Right renal pelvis (tissue), 4 donors: ENCODE measurements around the gene ICA1. TPM values are rescaled to one million over a fixed set of nuclear protein-coding genes. Genes with fewer than 3 reads are reported as not detected.
A peak's percentile ranks its signal among the peaks of the same experiment; 100 is the strongest.

Source experiments
- DNase-seq, 4 donors: peaks; one replicate each; pipeline ENCODE4 v3.0.0-alpha.2; 2013; ENCODE audit warnings: low read depth in 4 of 4, low spot score in 3 of 4, missing footprints in 1 of 4
- polyA plus RNA-seq, 4 donors: library from polyadenylated mRNA; unstranded; fragments of 120-200 nt; gene quantifications; one replicate each; pipeline ENCODE4 v1.2.1, GENCODE V29; 2013; ENCODE audit not compliant: insufficient read length in 4 of 4

Gene ICA1
- polyA plus RNA-seq, 4 donors, result 19.9 to 30.3 (median 22.0) TPM

DNA sequence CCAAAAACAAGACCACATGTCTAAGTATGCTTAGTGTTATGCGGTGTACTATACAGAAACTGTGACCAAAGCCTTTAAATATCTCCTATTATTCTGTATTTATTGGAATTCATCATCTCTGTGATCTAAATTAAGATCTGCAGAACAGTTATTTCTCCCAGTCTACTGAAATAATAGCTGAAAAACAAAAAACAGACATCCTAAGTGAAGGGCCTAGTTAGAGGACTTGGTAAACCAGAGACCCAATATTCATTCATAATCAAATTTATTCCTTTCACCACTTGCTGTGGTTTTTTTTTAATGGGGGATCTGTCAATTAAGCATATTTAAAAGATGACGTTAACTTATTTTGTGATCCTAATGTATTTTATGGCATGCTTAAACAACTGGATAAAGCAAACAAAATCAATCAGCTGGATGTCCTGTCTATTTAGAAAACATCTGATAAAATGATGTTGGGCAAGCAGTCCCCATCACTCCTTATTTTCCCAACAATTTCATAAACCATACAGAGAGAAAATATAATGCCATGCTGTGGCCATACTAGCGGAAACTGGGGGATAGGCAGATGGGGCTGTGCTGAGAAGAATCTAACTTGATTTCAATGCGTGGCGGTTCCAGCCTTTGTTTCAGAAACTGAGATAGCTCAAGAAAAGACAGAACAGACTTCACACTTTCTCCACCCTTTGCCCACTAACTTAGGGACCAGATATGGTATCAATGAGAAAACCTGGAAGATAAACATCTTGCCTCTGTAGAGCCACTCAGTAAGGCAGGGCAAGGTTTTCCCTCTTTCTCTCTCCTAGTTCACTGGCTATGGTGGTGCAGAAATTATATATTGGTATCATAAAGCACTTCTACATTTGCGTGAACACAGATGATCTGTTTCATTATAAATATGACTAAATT, 32.9 kb downstream of the ICA1 start:
- DNase-seq, result no peak

DNA sequence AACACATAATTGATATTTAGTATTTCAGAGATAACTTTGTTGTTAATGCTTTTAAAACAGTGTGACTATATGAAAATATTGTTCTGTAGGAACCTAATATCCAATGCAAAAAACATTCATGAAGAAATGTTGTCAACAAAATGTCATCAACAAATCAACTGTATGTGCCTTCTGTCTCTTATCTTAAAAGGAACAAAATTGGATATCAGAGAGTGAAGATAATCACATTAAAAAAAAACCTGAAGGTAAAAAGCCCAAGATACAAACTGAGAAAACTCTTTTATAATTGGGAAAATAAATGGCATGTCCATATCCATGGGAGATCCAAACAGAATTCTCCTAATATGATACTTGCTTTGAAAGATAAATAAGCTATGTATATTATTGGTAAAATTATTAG, 33.9 kb downstream of the ICA1 start:
- no peak for DNase-seq

DNA sequence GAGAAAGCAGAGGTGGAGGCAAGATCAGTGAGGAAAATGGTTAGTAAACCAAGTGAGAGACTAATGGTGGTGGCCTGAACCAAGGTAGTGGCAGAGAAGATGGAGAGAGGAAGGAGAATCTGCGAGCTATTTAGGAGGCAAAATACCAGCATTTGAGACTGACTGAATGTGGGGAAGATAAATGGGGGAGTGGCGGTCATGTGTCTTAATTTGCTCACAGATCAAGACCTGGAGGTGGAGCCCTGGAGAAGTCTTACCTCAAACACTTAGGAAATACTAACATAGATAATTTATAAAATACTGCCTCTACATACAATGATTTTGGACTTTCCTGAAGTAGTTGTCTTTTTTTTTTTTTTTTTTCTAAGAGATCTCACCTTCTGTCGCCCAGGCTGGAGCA, 34.7 kb downstream of the ICA1 start:
- no peak for DNase-seq

DNA sequence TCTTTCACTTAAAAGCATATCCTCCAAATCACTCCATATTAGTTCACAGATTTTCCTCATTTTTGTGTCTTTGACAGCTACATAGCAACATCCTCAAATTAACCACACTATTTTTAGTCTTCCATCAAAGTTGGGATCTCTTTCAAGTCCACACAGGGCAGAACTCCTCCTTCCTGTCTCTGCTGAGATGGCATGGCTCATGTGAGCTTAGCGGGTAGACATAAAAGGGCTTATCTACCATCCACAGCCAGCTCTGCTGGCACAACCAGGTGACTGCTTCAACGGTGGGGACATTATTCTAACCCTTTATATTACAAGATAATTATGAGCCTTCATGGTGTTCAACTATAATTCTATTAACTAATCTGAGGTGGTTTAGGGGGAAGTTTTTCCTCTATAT, 35.5 kb downstream of the ICA1 start:
- DNase-seq, result no peak

DNA sequence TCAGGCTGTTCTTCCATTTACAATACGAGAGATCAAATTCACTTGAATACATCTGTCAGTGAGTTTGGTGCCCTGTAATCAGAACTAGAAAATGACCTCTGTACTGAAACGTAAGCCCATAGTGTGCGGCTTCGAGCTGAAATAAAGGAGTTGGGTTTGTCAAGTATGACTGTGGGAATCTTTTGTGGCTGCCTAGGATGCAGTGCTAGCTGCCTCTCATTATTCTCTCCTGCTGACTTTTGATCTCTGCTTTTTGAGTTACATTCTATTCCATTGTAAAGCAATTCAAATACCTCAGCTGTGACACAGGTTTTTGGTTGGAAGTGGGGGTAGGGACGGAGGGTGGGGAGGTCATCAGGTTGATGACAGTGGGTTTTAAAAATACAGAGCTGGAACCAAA, 40.4 kb downstream of the ICA1 start:
- DNase-seq, result no peak

DNA sequence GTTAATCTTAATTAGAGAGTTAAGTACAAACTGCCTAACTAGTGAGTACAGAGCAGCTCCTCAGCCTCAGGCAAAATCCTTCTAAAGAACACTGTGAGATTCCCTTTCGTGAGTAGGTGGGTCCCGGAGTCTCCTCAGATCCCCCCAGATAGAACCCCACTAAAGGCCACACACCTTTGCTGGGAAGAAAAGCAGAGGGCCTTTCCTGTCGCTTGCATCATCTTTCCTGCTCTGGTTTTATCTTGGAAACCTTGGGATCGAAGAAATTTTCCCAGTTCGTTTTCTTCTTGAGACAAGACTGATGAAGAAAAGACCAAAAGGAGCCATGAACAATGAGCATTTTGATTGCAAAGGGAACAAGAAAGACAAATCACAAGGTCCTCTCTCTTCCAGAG, 40.9 kb downstream of the ICA1 start:
- DNase-seq, result no peak

DNA sequence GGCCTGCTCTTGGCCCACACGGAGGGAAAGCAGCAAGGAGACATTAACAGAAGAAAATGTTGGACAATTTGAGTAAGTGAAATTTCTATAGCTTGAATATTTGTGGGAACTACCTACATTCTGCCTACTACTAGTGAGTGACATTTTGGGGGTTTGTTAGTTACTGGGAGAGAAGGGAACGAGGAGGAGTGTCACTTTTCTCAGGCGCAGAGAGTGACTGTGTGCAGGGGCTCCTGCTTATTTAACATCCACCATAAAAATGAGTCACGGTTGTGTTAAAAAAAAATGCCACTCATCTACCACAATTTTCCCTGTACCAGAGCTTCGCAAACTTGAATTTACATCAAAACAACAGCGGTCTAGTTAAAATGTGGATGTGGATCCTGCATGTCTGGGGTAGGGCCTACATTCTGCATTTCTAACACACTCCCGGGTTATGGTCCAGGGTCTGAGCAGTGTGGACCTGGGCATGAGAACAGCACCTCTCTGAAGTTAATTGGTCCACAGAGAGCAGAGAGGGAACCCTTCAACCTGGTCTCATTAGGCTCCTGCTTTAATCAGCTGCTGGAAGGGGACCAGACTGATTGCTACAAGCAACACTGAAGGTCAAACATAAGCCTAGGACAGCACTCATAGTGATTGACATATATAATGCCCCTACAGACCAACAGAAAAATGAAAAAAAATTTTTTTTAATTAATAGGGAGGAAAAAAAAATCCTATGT, 41.4 kb downstream of the ICA1 start:
- no peak for DNase-seq

DNA sequence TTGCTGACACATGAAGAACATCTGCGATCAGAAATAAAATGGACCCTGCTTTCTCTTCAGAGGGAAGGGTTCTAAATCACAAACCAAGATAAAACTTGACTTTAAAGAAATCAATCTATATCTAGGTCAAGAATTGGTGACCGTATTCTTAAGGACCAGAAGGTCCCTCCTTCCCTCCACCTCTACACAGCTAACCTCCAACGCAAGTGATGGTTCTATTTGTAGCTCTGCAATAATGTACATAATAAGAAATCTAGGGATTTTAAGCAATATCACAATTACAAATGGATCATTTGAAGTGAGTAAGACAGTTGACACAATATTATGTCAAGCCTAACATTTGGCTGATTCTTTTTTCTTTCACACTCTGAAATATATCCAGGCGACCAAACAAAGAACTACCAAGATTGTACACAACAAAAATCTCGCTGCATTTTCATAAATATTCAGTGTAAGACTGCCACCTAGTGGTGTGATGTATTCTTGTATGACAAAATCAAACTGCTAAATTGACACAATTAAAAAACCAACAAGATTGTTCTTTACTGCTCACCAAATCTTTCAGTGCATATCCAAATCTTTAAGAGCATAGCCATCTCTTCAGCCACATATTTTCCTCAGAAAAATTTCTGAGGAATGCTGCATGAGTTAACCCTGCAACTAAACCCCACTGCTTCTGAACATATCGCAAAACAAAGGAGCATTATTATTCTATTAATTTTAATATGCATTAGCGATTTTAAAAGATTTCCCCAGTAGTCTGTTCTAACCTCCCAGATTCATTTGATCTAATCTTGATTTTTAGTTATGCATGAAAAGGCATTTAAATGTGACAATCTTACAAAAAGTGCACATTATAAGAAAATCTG, 44.5 kb downstream of the ICA1 start:
- peak; percentile 61 to 63 (median 62) for DNase-seq

DNA sequence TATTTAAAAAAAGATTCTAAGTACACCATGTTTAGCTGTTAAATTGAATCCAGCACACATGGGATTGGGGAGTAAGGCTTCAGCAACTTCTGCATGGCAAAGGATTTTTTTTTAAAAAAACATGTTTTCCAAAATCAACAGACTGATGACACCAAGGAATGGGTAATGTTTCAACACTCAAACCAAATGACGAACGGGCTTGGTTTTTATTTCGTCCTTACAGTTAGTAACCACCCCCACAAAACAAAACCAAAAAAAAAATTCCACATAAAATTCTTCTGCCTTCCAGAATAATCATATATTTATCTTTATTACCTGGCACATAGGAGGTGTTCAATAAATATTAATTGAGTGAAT, 45.7 kb downstream of the ICA1 start:
- no peak for DNase-seq

DNA sequence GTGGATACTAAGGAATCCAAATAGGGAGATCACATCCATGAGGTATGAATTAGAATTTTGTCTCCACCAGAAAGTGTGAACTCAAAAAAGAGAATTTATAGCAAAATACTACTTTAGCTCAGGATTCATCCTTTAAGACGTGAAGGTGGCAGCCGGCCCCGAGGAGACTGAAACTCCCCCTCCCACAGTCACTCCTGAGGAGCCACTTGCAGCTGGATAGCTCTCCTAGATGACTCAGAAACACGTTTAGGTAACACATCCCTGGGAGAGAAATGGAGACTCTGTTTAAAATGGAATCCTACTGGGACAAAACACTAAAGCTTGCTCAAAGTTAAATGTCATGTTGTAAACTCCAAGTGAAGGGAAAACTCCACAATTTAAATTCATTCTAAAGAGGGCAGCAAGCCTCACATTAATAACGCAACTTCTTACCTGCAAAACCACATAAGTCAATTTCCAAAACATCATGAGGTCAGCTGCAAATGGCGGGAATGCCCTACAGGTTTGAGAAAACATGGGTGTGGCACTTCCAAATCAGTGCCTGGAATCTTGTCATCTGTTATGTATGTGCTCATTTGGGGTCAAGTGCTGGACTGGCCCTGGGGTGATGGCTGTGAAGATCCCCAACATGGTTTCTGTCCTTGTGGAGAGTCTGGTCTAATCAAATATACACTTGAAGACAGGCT, 46.2 kb downstream of the ICA1 start:
- no peak for DNase-seq

DNA sequence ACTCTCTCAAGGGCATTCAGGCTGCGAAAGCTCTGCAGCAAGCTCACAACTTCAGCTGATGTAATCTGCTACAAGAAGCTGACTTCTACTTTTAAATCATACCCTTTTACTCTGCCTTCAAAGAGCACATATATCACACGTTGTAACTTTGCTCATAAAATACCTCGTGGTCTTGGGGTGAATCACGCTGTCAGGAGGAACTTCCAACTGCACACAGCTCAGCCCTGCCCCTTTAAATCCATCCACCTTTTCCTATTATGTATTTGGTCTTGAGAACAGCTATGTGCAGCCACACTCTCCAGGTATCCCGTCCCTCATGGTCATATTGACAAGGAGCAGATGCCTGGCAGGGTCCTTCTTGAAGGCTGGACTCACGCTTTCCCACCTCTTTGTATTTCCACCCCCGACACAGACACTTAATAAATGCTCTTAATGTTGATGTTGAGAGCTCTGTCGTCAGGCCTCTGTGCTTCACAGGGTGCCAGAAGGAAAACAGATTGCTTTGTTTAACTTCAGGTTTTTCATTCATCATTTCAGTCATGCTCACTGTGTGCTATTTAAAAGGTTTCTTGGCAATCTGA, 47.6 kb downstream of the ICA1 start:
- DNase-seq, result peak in 1 of 4 donors; percentile 33

DNA sequence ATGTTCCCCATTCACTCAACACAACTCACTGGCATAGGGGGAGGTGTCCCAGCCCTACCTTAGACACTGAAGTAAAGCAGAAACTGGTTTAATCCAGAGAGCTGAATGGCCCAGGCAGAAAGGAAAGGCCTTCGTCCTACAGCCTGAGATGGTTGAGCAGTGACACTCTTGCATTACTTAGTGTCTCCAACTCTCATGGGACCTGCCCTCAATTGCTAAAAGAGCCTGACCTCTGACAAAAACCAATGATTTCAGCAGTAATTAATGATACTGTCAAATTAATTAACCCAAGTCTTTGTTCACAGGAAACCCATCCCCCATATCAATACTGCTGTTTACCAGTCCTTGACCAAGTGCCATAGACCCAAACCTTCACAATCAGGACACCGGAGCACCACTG, 48.6 kb downstream of the ICA1 start:
- no peak for DNase-seq

DNA sequence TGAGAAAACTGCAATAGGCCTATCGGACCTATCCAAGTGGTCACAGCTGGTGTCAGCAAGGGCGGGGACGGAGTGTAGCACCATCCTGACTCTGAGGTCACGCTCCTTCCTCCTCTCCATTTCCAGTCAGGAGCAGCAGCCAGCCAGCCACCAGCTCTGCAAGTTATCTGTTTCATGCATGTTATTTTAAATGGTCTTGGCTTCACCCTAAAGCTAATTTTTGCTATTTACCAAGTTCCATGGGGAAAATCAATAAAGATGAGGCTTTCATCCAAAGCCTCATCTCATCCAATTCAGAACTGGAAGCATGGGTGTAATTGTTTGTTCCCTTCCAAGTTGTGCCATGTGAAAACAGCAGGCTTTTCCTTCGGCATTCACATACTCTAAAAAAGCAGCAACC, 49.3 kb downstream of the ICA1 start:
- DNase-seq, result no peak

DNA sequence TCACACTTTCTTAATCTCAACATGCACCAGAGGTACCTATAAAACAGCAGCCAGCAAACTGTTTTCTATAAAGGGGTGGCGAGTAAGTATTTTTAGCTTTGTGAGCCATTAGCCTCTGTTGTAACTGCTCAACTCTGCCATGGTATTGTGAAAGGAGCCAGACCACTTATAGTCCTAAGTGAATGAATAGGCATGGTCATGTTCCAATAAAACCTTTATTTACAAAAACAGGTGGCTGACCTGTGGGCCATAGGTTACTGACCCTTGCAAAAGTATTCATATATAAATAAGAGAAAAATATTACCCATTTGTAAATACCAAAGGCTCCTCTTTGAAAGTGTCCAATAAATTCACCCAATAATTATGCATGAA, 50.3 kb downstream of the ICA1 start:
- DNase-seq, result no peak

DNA sequence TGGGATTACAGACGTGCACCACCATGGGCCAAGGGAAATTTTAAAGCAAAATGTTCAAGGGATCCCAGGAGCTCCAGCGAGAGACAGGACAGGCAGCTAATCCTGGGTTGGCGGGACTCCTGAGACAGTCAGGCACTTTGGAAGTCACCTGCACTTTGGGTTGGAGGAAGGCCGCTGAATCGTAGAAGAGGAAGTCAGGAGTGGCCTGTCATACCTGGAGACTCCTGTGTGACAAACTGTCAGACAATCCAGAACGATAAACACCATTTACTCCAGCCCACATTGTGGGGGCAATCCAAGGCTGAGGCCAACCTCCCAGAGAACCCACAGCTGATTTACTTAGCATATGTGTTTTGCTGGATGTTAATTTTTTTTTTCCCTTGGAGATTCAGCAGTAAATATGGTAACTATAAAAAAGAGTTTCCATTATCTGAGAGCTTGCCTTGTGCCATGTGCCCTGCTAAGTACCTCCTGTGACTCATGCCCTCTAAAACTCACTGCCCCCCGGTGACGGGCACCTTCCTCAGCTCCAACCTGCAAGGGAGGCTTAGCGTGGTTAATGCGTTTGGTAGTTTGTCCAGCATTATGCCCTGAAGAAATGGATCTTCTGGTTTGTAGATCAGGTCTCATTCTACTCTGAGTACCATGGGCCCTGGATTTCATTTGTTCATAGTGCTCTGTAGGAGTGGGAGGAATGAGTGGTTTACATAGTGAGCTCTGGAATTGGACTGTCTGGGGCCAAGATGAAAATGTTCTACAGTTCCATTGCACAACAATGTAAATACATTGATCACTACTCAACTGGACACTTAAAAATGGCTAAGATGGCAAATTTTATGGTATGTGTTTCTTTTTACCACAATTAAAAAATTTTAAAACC, 50.9 kb downstream of the ICA1 start:
- DNase-seq, result no peak

DNA sequence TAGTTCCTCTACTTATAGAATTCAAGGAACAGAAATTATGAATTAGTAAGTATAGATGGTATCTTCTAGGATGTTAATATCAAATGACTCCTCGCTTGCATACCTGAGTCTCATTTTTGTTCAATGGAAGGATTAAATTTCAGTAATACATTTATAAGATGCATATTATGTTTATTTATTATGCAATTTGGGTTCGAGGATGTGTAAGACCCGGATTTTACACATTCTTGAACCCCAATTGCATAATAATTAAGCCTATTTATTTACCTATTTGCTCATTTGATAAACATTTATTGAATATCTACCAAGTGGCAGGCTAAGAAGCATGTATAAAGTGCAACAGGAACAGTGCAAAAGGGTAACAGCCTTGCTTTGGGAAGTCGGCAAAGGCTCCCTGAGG, 52.6 kb downstream of the ICA1 start:
- no peak for DNase-seq

DNA sequence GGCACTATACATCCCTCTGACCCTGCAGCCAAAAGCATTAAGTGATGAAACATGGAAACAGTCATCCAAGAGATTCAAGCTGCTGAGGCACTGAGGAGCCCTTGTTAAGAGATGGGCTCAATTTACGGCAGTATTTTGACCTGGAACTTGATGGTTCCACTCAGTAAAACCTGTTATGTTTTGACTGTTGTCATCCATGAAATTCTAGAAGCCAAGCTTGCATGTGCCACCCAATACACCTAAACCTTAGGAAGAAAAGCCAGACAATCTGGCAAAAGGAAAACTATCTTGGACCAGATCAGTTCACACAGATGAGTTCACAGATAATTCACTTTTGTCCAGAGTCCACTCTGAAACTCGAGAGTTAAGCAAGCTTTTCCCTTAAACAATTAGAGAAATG, 53.2 kb downstream of the ICA1 start:
- DNase-seq, result no peak

DNA sequence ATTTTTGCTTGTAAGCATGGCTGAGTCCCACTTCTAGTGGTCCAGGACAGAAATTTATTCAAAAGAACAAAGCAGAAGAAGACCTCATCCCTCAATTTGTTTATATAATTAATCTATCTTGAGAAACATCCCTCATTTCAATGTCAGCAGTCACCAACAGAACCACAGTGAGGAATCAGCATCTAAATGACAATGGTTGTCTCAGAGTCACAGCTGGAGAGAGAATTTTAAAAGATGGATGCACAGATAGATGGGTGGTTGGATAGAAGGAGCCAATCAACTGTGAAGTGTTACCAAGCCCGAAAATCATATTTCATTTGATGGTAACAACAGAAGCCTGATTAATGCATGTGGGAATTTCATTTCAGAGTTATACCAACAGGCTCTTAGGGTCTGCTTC, 55.0 kb downstream of the ICA1 start:
- DNase-seq, result no peak

DNA sequence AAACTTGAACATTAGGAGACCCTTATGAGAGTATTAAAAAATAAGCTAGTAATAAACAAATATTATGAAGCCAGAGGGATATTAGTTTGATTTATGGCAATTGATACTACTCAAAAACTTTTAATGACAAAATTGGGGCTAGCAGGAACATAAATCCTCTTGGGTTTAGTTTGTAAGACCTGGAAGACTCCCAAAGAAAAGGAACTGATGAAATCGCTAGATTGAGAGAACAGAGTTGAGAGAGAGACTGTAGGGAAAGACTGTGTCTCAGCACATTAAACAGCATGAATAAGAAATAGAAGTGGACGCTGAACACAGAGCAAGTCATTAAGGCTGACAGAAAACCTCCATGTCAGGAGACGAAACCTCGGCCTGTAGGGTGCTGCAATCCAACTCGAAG, 56.4 kb downstream of the ICA1 start:
- DNase-seq, result no peak
